HCT116 (cell line): ENCODE results near the gene RNF39. TPM values are rescaled to one million over a fixed set of nuclear protein-coding genes. Genes with fewer than 3 reads are reported as not detected.

Experiments used
- ATAC-seq: fragments of 200-7000 bp; cut with Tn5 transposase; 2 replicates; pipeline ENCODE4 v1.9.1; 2020; ENCODE audit warnings: mild to moderate bottlenecking, moderate library complexity
- BruUV-seq: library from RNA; stranded (reverse); fragments of 400-500 nt; replicated peaks from 2 replicates; lab custom pipeline; 2021; lab: Mats Ljungman, UMichigan
- CTCF ChIA-PET: fragments of 300-600 bp; sonication (Branson Sonifier 250); formaldehyde crosslinking; loops from one replicate; lab custom pipeline; 2021; ENCODE audit warnings: antibody characterized with exemption; lab: Charles Lee
- POLR2A ChIA-PET: fragments of 300-600, 350-600 bp; sonication (Branson Sonifier 250); formaldehyde crosslinking; loops from one replicate; lab custom pipeline; 2021; ENCODE audit warnings: antibody characterized with exemption; lab: Charles Lee
- RAD21 ChIA-PET, 2 experiments: fragments of 300-600 bp; sonication (Branson Sonifier 250); formaldehyde crosslinking; loops; one replicate each; lab custom pipeline; 2023; ENCODE audit warnings: low total read pairs in 2 of 2; ENCODE audit not compliant: uncharacterized antibody in 2 of 2, unreplicated experiment in 2 of 2, low non-redundant PET in 1 of 2; lab: Charles Lee
- DNase-seq: peaks from one replicate; pipeline ENCODE4 v3.0.0-alpha.2; 2010; ENCODE audit warnings: low read depth, low spot score
- H2AFZ ChIP-seq: fragments of 200-600 bp; shearing (Covaris generic), sonication (generic); 2 replicates; pipeline ENCODE4 v1.6.1; 2017; ENCODE audit warnings: low read depth, mixed run types, mixed read lengths, antibody characterized with exemption, low read length; ENCODE audit not compliant: poor library complexity, severe bottlenecking
- H3K27ac ChIP-seq: 2 replicates; pipeline ENCODE4 v1.5.1; 2012; ENCODE audit warnings: low read depth, low read length
- H3K27me3 ChIP-seq: fragments of 200-600 bp; sonication (generic); 2 replicates; pipeline ENCODE4 v1.6.1; 2016; ENCODE audit warnings: mixed run types, low read length, mixed read lengths; ENCODE audit not compliant: insufficient read depth
- H3K36me3 ChIP-seq, 2 experiments: fragments of 200-500 bp in 1 of 2; fragments of 200-600 bp in 1 of 2; sonication (Bioruptor generic) in 1 of 2; sonication (generic) in 1 of 2; 2 replicates each; pipeline versions ENCODE4 v1.5.1 to v1.6.1; 2014 to 2016; ENCODE audit warnings: low read length in 2 of 2, inconsistent platforms in 1 of 2, mixed read lengths in 1 of 2, mixed run types in 1 of 2; ENCODE audit not compliant: insufficient read depth in 2 of 2, control insufficient read depth in 1 of 2
- H3K4me1 ChIP-seq, 2 experiments: fragments of 200-600 bp in 1 of 2; sonication (generic) in 1 of 2; 2 replicates each; pipeline versions ENCODE4 v1.5.1 to v1.6.1; 2012 to 2017; ENCODE audit warnings: low read length in 2 of 2, inconsistent platforms in 1 of 2, mild to moderate bottlenecking in 1 of 2, mixed read lengths in 1 of 2, mixed run types in 1 of 2, moderate library complexity in 1 of 2; ENCODE audit not compliant: insufficient read depth in 2 of 2, control insufficient read depth in 1 of 2
- H3K4me2 ChIP-seq: fragments of 200-600 bp; sonication (generic); 2 replicates; pipeline ENCODE4 v1.6.1; 2017; ENCODE audit warnings: mixed run types, low read length, mixed read lengths
- H3K4me3 ChIP-seq, 2 experiments: fragments of 200-600 bp in 1 of 2; sonication (generic) in 1 of 2; replicated peaks in 1 of 2; 2 replicates each; pipeline ENCODE4 v1.5.1; 2011 to 2016; ENCODE audit warnings: low read length in 2 of 2, control low read depth in 1 of 2, low read depth in 1 of 2, mild to moderate bottlenecking in 1 of 2, mixed read lengths in 1 of 2, mixed run types in 1 of 2
- H3K79me2 ChIP-seq: fragments of 200-600 bp; sonication (generic); 2 replicates; pipeline ENCODE4 v1.6.1; 2017; ENCODE audit warnings: mild to moderate bottlenecking, mixed run types, low read length, moderate library complexity, mixed read lengths; ENCODE audit not compliant: insufficient read depth
- H3K9ac ChIP-seq: fragments of 200-600 bp; sonication (generic); 2 replicates; pipeline ENCODE4 v1.6.1; 2016; ENCODE audit warnings: low read length, mixed read lengths
- H3K9me2 ChIP-seq: fragments of 200-600 bp; sonication (generic), shearing (Covaris generic); 2 replicates; pipeline ENCODE4 v1.6.1; 2017; ENCODE audit warnings: mixed run types, mild to moderate bottlenecking, moderate library complexity; ENCODE audit not compliant: insufficient read depth
- H3K9me3 ChIP-seq, 2 experiments: fragments of 200-500 bp in 1 of 2; fragments of 200-600 bp in 1 of 2; sonication (Bioruptor generic) in 1 of 2; sonication (generic) in 1 of 2; 2 replicates each; pipeline ENCODE4 v1.6.1; 2014 to 2017; ENCODE audit warnings: low read length in 2 of 2, mixed read lengths in 2 of 2, inconsistent platforms in 1 of 2, low read depth in 1 of 2, mild to moderate bottlenecking in 1 of 2, mixed run types in 1 of 2, moderate library complexity in 1 of 2; ENCODE audit not compliant: control insufficient read depth in 1 of 2, insufficient read depth in 1 of 2
- H4K20me1 ChIP-seq: fragments of 200-600 bp; sonication (generic), shearing (Covaris generic); 2 replicates; pipeline ENCODE4 v1.6.1; 2017; ENCODE audit warnings: mixed run types, mild to moderate bottlenecking, moderate library complexity; ENCODE audit not compliant: insufficient read depth
- CBX3 ChIP-seq: IDR thresholded peaks from 2 replicates; pipeline ENCODE4 v1.6.1; 2012; ENCODE audit warnings: low read depth
- CEBPB ChIP-seq: IDR thresholded peaks from 2 replicates; pipeline ENCODE4 v1.6.1; 2012; ENCODE audit warnings: low read depth
- JUND ChIP-seq: IDR thresholded peaks from 2 replicates; pipeline ENCODE4 v1.6.1; 2012
- ZFX ChIP-seq: fragments of 450-650 bp; IDR thresholded peaks from 2 replicates; pipeline ENCODE4 v1.6.1; 2017
- ZNF274 ChIP-seq: fragments of 200-500 bp; sonication (Bioruptor generic); IDR thresholded peaks from 2 replicates; pipeline ENCODE4 v1.6.1; 2014; ENCODE audit warnings: mild to moderate bottlenecking, low read depth, low read length, inconsistent platforms
- intact Hi-C: fragments of 100-400 bp; cut with micrococcal nuclease; formaldehyde crosslinking; loops from 2 replicates; pipeline ENCODE4 v1.10.0; 2022
- total RNA-seq: library from RNA; stranded (reverse); gene quantifications from one replicate; pipeline ENCODE4 v1.2.1, GENCODE V29; 2021; ENCODE audit not compliant: unreplicated experiment
- TF ChIP-seq, protein P1 (sequence below): IDR thresholded peaks from 2 replicates; pipeline ENCODE4 v1.6.1; 2012; ENCODE audit warnings: low read depth

Gene RNF39
- total RNA-seq, 1 experiment from 2014 or later, result 0.22 TPM

DNA sequence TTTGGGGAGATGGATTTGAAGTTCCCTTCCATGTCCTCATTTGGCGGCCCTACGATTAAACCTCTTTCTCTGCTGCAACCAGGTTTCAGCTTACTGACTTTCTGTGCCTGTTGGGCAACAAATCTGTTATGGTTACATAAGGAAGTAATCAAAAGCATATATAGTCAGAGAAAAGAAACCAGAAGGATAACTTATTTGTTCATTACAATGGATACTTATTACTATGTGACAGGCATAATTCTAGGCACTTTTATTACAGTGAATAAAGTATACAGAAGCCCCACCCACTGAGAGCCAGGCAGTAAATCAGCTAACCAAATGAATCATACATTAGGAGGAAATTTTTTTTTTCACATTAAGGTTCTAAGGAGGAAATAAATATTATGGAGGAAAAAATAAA lies 46.9 kb upstream of the RNF39 start:
- no peaks in the 10 kb centered on the region for H4K20me1 ChIP-seq
- no peak overlapping the region for H3K27ac ChIP-seq
- DNase-seq (no peak), ATAC-seq (no peak)
- no peaks in the 10 kb centered on the region for H3K9me2 ChIP-seq
- ChIA-PET RAD21 (no interaction called here), POLR2A (interaction anchor here (2.0 kb wide), 1 partner anchor 21 kb away, joined by 4 read pairs; no protein-coding TSS in a partner anchor), CTCF (interaction anchor here (1.2 to 2.1 kb wide), 2 partner anchors 9 to 19 kb away, joined by 5 to 13 read pairs; no protein-coding TSS in a partner anchor)
- TF ChIP-seq JUND (no peak), CBX3 (no peak), CEBPB (no peak), ZFX (no peak), ZNF274 (no peak)
- TF ChIP-seq, protein P1, sequence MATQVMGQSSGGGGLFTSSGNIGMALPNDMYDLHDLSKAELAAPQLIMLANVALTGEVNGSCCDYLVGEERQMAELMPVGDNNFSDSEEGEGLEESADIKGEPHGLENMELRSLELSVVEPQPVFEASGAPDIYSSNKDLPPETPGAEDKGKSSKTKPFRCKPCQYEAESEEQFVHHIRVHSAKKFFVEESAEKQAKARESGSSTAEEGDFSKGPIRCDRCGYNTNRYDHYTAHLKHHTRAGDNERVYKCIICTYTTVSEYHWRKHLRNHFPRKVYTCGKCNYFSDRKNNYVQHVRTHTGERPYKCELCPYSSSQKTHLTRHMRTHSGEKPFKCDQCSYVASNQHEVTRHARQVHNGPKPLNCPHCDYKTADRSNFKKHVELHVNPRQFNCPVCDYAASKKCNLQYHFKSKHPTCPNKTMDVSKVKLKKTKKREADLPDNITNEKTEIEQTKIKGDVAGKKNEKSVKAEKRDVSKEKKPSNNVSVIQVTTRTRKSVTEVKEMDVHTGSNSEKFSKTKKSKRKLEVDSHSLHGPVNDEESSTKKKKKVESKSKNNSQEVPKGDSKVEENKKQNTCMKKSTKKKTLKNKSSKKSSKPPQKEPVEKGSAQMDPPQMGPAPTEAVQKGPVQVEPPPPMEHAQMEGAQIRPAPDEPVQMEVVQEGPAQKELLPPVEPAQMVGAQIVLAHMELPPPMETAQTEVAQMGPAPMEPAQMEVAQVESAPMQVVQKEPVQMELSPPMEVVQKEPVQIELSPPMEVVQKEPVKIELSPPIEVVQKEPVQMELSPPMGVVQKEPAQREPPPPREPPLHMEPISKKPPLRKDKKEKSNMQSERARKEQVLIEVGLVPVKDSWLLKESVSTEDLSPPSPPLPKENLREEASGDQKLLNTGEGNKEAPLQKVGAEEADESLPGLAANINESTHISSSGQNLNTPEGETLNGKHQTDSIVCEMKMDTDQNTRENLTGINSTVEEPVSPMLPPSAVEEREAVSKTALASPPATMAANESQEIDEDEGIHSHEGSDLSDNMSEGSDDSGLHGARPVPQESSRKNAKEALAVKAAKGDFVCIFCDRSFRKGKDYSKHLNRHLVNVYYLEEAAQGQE, result no peak
- peaks cover 3 to 13% of the 10 kb centered on the region in 2 experiments; a peak in 3 of 4 replicates for H3K4me1 ChIP-seq
- no peak overlapping the region for H3K4me3 ChIP-seq
- no peaks in the 10 kb centered on the region for H3K36me3 ChIP-seq
- H3K27me3 ChIP-seq, result no peaks in the 10 kb centered on the region
- H3K79me2 ChIP-seq, result no peaks in the 10 kb centered on the region
- no TSS peak for BruUV-seq
- H2AFZ ChIP-seq, result no peak overlapping the region
- no peaks in the 10 kb centered on the region for H3K9me3 ChIP-seq
- H3K4me2 ChIP-seq, result no peak overlapping the region
- intact Hi-C loops, result no loop called here
- H3K9ac ChIP-seq, result no peak overlapping the region
